Activated T-cell treated with anti-CD3 and anti-CD28 coated beads, Interleukin-2, amount 50 U/mL, for 4 hours (primary cell): ENCODE results near the gene CCDC117. TPM values are rescaled to one million over a fixed set of nuclear protein-coding genes. Genes with fewer than 3 reads are reported as not detected.
A peak's percentile ranks its signal among the peaks of the same experiment; 100 is the strongest.
"Not testable (repeated sequence)": the region's sequence is repeated elsewhere in the genome, so short reads cannot be mapped to it uniquely, and the experiment has no call there.

Source experiments
- ATAC-seq, 2 donors: fragments of 200-7000 bp; cut with Tn5 transposase; one replicate each; pipeline ENCODE4 v1.10.0; 2021
- DNase-seq: peaks from one replicate; pipeline ENCODE4 v3.0.0-alpha.2; 2020
- H3K27me3 Mint-ChIP-seq: one replicate; pipeline ENCODE4 v1.8.0; 2021; ENCODE audit warnings: low read depth, mixed read lengths
- H3K36me3 Mint-ChIP-seq: one replicate; pipeline ENCODE4 v1.8.0; 2022; ENCODE audit warnings: mixed read lengths; ENCODE audit not compliant: insufficient read depth
- H3K4me1 Mint-ChIP-seq: one replicate; pipeline ENCODE4 v1.8.0; 2021; ENCODE audit warnings: low read depth, mixed read lengths
- H3K4me3 Mint-ChIP-seq: one replicate; pipeline ENCODE4 v1.8.0; 2021; ENCODE audit warnings: mild to moderate bottlenecking, moderate library complexity, mixed read lengths
- H3K9me3 Mint-ChIP-seq: one replicate; pipeline ENCODE4 v1.8.0; 2021; ENCODE audit warnings: mixed read lengths
- total RNA-seq, 3 donors: library from RNA; stranded (reverse); gene quantifications; one replicate each; pipeline ENCODE4 v1.2.1, GENCODE V29; 2021

CCDC117 gene, protein sequence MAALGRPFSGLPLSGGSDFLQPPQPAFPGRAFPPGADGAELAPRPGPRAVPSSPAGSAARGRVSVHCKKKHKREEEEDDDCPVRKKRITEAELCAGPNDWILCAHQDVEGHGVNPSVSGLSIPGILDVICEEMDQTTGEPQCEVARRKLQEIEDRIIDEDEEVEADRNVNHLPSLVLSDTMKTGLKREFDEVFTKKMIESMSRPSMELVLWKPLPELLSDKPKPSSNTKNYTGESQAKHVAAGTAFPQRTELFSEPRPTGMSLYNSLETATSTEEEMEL
- 10 to 100 TPM; 27.2 to 31.2 (median 28.5) TPM for total RNA-seq

DNA sequence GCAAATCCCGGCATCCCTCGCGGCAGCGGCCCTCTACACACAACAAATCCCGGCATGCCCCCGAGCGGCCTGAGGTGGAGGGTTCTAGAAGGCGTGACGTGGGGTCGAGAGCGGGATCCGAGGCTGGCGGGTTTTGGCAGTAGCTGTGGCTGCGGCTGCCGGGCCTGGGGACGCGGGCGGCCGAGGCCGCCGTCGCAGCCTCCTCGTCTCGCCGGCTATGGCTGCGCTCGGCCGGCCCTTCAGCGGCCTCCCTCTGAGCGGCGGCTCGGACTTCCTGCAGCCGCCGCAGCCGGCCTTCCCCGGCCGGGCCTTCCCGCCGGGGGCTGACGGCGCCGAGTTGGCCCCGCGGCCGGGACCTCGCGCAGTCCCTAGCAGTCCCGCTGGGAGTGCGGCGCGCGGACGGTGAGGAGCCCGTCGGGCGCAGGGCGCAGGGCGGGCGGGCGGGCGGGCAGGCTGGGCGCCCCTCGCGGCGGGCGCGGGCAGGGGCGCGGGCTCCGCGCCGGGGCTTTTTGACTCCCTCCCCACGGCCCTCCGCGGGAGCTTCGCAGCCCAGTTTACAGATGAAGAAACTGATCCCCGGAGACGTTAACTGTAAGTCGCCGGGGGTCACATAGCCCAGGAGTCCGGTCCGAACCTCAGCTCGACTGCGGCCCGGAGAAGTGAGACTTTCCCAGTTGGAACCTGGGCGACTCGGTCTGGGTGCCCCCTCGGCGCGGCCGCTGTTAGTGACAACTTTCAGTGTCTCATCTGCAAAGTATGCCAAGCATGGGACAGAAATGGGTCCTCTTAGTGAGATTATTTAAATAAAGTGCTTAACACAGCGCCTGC is at the start of gene CCDC117:
TSS of gene CCDC117 (plus strand) at position 63 of the 828 bp plus-strand sequence. CDS start at position 218, 155 bp downstream.
- H3K27me3 Mint-ChIP-seq = no peaks in the 10 kb centered on the region
- DNase-seq (peak; percentile 88), ATAC-seq (peak; percentile 88 to 92)
- no peaks in the 10 kb centered on the region for H3K9me3 Mint-ChIP-seq
- peaks cover 23% of the 10 kb centered on the region for H3K4me1 Mint-ChIP-seq
- H3K4me3 Mint-ChIP-seq = peak within 1 kb of the TSS; percentile 97
- H3K36me3 Mint-ChIP-seq = peaks cover 15% of the 10 kb centered on the region

DNA sequence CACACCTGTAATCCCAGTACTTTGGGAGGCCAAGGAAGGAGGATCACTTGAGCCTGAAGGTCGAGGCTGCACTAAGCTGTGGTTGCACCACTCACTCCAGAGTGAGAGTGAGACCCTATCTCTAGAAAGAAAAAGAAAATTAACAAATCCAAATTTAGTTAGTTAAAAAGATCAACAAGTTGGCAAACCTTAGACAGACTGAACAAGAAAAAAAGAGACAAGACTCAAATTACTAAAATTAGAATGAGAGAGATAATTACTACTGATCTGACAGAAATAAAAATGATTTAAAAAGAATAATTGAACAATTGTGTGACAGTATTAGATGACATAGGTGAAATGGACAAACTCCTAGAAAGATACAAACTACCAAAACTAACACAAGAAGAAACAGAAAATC is 44.5 kb upstream of the CCDC117 start:
- ATAC-seq (no peak), DNase-seq (no peak)
- no peak overlapping the region for H3K4me3 Mint-ChIP-seq
- H3K4me1 Mint-ChIP-seq = no peaks in the 10 kb centered on the region
- H3K27me3 Mint-ChIP-seq = no peaks in the 10 kb centered on the region
- peaks cover 3% of the 10 kb centered on the region for H3K36me3 Mint-ChIP-seq
- H3K9me3 Mint-ChIP-seq = no peaks in the 10 kb centered on the region

DNA sequence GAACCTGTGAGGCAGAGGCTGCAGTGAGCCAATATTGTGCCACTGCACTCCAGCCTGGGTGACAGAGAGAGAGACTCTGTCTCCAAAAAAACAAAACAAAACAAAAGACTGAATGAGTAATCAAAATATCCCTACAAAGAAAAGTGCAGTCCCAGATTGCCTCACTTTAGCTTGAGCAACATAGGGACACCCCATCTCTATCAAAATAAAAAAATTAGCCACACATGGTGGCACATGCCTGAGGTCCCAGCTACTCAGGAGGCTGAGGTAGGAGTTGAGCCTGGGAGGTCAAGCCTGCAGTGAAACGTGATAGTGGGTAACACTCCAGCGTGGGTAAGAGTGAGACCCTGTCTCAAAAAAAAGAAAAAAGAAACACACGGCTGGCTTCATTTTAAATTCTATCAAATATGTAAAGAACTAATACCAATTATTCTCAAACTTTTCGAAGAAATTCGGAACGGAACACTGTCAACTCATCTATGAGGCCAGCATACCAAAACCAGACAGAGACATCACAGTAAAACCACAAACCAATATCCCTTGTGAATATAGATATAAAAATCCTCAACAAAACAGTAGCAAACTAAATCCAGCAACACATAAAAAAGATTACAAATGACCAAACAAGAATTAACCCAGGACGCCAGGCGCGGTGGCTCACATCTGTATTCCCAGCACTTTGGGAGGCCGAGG is 43.7 kb upstream of the CCDC117 start:
- Mint-ChIP-seq H3K36me3 (peaks cover 3% of the 10 kb centered on the region), H3K9me3 (no peaks in the 10 kb centered on the region), H3K4me1 (no peaks in the 10 kb centered on the region), H3K4me3 (no peak overlapping the region), H3K27me3 (no peaks in the 10 kb centered on the region)
- ATAC-seq (no peak), DNase-seq (no peak)

DNA sequence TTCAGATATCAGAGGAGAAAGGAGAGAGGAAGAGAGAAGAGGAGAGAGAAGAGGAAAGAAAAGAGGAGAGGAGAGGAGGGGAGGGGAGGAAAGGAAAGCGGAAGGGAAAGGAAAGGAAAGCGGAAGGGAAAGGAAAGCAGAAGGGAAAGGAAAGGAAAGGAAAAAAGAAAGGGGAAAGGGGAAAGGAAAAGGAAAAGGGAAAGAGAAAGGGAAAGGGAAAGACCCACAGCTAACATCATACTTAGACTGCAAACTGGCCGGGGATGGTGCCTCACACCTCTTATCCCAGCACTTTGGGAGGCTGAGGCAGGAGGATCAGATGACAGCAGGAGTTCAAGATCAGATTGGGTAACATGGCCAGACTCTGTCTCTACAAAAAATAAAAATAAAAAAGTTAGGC is 42.3 kb upstream of the CCDC117 start:
- DNase-seq (no peak), ATAC-seq (no peak)
- Mint-ChIP-seq H3K9me3 (no peaks in the 10 kb centered on the region), H3K4me3 (no peak overlapping the region), H3K36me3 (peaks cover 8% of the 10 kb centered on the region), H3K4me1 (no peaks in the 10 kb centered on the region), H3K27me3 (no peaks in the 10 kb centered on the region)

DNA sequence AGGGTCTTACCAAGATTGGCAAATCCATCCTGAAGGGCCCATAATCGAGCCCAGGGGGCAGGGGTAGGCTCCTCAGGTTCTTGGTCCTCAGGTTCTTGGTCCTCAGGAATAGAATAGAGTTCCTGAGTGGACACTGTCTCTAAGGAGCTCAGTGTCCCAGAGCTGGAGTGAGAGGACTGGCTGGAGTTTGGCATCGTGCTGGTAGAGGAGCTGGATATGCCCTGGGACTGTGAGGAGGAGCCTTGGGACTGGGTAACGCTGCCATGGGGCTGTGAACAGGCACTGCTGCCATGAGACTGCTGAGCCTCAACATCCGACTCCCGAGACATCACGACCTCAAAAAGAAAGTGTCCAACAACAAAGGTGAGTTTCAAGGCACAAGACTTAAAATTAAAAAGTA is 38.1 kb upstream of the CCDC117 start:
- H3K9me3 Mint-ChIP-seq = no peaks in the 10 kb centered on the region
- peaks cover 8% of the 10 kb centered on the region for H3K36me3 Mint-ChIP-seq
- H3K4me1 Mint-ChIP-seq = no peaks in the 10 kb centered on the region
- DNase-seq = no peak
- no peak for ATAC-seq
- H3K4me3 Mint-ChIP-seq = no peak overlapping the region
- no peaks in the 10 kb centered on the region for H3K27me3 Mint-ChIP-seq

DNA sequence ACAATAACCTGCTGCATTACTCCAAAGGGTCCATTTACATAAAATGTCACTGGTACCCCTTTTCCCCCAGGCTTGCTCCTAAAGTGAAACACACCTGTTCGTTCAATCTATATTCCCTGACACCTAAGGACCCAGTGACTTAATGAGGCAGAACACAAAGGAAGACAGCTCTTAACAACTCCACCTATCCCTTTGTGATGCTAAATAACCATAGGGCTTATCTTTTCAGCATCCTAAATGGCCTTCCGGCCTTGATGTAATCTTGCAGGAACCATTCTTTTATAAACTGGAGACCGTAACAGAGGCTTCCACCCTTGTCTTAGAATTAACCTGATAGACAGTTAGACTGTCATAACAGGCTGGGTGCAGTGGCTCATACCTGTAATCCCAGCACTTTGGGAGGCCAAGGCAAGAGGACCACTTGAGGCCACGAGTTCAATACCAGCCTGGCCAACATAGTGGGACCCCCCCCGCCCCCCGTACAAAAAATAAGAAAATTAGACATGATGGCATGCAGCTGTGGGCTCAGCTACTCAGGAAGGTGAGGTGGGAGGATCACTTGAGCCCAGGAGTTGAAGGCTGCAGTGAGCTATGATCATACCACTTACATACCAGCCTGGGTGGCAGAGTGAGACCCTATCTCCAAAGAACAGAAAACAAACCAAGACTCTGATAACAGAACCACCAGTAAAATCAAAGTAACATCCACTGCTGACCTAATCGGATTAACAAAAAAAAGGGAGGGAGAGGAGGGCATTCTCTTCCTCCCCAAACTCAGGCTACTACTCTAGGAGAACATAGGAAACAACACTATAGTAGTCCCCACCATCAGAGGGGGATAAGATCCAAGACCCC is 36.0 kb upstream of the CCDC117 start:
- H3K4me1 Mint-ChIP-seq = peaks cover 5% of the 10 kb centered on the region
- DNase-seq = no peak
- no peaks in the 10 kb centered on the region for H3K27me3 Mint-ChIP-seq
- H3K4me3 Mint-ChIP-seq = no peak overlapping the region
- ATAC-seq = no peak
- H3K36me3 Mint-ChIP-seq = peaks cover 8% of the 10 kb centered on the region
- no peaks in the 10 kb centered on the region for H3K9me3 Mint-ChIP-seq

DNA sequence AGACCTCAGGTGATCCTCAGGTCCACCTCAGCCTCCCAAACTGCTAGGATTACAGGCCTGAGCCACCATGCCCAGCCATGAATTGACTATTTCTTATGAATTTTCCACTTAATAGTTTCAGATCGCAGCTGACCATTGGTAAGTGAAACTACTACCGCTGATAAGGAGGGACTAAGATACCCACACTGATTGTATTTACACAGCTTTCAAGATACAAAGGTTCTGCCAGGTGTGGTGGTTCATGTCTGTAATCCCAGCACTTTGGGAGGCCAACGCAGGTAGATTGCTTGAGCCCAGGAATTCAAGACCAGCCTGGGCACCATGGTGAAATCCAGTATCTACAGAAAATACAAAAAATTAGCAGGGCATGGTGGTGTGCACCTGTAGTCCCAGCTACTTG is 34.8 kb upstream of the CCDC117 start:
- Mint-ChIP-seq H3K4me1 (peaks cover 13% of the 10 kb centered on the region), H3K4me3 (no peak overlapping the region), H3K27me3 (no peaks in the 10 kb centered on the region), H3K36me3 (peaks cover 8% of the 10 kb centered on the region), H3K9me3 (no peaks in the 10 kb centered on the region)
- no peak for DNase-seq
- ATAC-seq = no peak

DNA sequence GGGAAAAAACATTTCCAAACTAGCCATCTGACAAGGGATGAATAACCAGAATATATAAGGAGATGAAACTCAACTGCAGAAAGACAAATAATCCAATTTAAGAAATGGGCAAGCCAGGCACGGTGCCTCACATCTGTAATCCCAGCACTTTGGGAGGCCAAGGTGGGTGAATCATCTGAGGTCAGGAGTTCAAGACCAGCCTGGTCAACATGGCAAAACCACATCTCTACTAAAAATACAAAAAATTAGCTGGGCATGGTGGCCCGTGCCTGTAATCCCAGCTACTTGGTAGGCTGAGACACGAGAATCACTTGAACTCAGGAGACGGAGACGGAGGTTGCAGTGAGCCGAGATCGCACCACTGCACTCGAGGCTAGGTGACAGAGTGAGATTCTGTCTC is 33.6 kb upstream of the CCDC117 start:
- H3K36me3 Mint-ChIP-seq, H3K9me3 Mint-ChIP-seq, H3K27me3 Mint-ChIP-seq, ATAC-seq, DNase-seq, H3K4me3 Mint-ChIP-seq: not testable (repeated sequence)
- peaks cover 22% of the 10 kb centered on the region for H3K4me1 Mint-ChIP-seq

DNA sequence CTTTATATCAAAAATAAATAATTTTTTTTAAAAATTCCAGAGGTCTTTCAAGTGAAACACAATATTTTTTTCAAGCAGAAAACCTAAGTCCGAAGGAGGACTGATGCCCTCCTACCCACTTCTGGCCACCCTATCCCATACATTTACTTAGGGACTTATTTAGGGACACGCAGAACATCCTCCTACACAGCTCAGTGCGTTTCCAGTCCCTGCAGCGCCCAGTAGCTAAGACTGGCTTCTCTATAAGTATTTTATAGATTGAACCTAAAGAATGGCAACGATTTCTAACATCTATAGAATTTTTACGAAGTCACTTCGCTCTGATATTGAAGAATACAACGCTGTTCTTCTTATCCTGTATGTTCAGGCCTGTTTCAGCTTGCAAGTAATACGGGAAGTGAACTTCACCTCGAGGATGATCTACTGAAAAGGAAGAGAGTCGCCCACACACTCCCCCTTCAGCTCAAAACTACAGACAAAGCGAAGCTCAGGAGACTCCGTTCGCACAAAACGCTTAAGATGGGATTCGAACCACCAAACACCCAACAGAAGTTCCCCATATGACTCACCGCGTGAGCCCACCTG is 31.2 kb upstream of the CCDC117 start:
- Mint-ChIP-seq H3K27me3 (no peaks in the 10 kb centered on the region), H3K36me3 (peaks cover 7% of the 10 kb centered on the region), H3K9me3 (no peaks in the 10 kb centered on the region), H3K4me3 (peak overlapping the region; percentile 93), H3K4me1 (peaks cover 22% of the 10 kb centered on the region)
- ATAC-seq = no peak
- DNase-seq = no peak

DNA sequence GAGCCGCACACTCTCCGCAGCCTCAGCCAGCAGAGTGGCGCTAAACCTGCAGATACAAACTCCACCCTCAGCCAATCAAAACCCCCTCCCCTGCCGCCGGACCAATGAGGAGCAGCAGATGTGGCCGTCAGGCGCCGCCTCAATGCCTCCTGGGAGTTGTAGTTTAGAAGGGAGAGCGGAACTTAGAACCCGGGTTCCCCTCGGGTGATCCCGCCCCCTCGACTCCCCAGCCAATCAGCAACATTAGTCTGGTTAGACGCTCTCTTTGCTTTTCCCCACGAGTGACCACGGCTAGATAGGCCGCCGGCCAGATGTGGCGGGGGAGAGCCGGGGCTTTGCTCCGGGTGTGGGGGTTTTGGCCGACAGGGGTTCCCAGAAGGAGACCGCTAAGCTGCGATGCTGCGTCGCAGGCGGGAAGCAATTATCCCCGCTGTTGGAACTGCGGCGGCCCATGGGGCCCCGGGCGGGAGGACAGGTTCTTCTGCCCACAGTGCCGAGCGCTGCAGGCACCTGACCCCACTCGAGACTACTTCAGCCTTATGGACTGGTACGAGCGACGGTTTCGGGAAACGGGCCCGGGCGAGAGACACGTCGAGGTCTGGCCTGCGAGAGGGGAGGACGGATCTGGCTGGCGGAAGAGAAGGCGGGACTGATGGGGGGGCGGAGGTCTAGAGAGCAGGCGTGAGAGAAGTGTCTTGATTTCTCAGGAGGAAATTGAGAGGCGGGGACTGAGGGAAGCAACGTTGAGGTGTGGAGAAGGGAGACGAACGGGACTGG is 30.5 kb upstream of the CCDC117 start, which contains the start of the genes CHEK2 and HSCB:
TSS of gene CHEK2 (minus strand) at position 36 of the 777 bp plus-strand sequence. CDS start 7,099 bp downstream, outside the sequence.
TSS of gene HSCB (plus strand) at position 255 of the 777 bp plus-strand sequence. CDS start at position 312, 57 bp downstream.
- Mint-ChIP-seq H3K4me1 (peaks cover 22% of the 10 kb centered on the region), H3K27me3 (no peaks in the 10 kb centered on the region), H3K9me3 (no peaks in the 10 kb centered on the region), H3K4me3 (peak within 1 kb of the TSS; percentile 93), H3K36me3 (peaks cover 7% of the 10 kb centered on the region)
- peak; percentile 95 for ATAC-seq
- DNase-seq = peak; percentile 95

DNA sequence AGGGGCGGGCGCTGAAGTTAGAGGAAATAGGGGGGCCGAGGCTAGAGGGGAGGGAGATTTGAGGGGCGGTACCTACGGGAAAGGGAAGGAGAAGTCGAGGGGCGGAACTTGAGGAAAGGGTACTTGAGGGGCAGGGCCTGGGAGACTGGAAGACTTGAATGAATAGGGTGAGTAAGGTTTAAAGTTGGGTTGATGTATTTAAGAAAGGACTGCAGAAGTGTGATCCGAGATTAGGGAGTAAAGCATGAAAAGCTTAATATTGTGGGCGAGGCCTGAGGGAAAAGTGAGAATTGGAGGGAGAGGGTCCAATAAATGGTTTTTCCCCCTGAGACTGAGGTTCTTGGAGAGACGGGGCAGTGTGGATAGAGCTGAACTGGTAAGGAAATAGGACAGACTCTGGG is 29.9 kb upstream of the CCDC117 start:
- Mint-ChIP-seq H3K4me3 (peak overlapping the region; percentile 93), H3K27me3 (no peaks in the 10 kb centered on the region), H3K4me1 (peaks cover 22% of the 10 kb centered on the region), H3K36me3 (peaks cover 9% of the 10 kb centered on the region), H3K9me3 (no peaks in the 10 kb centered on the region)
- DNase-seq (no peak), ATAC-seq (no peak)

DNA sequence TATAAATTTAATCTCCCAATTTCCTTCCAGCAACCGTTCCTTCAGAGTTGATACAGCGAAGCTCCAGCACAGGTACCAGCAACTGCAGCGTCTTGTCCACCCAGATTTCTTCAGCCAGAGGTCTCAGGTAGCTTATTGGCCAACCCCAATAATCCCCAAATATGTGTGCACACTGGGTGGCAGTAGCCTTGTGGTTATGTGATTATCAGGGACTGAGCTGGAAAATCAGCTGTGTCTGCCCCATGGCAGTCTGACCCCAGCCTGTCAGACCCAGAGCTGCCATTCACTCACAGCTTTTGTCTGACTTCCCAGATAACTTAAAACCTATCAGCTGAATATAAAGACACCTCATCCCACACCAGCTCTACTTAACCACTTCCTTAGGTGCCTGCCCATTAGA is 28.6 kb upstream of the CCDC117 start:
- ATAC-seq = no peak
- Mint-ChIP-seq H3K36me3 (peaks cover 14% of the 10 kb centered on the region), H3K4me1 (peaks cover 22% of the 10 kb centered on the region), H3K27me3 (no peaks in the 10 kb centered on the region), H3K4me3 (peak overlapping the region; percentile 93), H3K9me3 (no peaks in the 10 kb centered on the region)
- no peak for DNase-seq

DNA sequence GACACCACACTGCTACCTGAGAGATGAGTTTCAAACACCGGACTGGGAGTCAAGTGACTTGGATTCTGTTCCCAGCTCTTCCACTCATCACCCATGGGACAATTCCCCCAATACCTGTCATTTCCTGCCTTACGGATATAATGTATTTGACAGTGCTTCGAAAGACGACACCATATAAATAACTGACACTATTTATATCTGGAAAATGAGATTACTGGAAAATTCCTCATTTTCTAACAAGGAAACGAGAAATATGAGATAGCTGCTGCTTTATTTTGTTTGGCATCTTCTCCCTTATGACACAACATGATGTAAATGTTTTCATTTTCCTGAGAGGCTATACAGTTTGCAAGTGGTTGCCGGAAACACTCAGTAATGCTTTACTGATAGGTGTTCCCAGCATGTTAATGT is 22.0 kb upstream of the CCDC117 start:
- Mint-ChIP-seq H3K36me3 (peaks cover 21% of the 10 kb centered on the region), H3K4me3 (no peak overlapping the region), H3K9me3 (no peaks in the 10 kb centered on the region), H3K4me1 (peaks cover 8% of the 10 kb centered on the region), H3K27me3 (no peaks in the 10 kb centered on the region)
- ATAC-seq (no peak), DNase-seq (no peak)
